ENCODE data around the gene NAPG.
"Not testable (repeated sequence)": the region's sequence is repeated elsewhere in the genome, so short reads cannot be mapped to it uniquely, and the experiment has no call there.

The NAPG gene

GRCh38 chr18:10525697-10526560, at the start of gene NAPG:
Gene NAPG, plus strand, starts transcription at chr18:10526027. Its CDS starts 76 bp downstream, at chr18:10526103.
- DNase-seq, result peak; percentile 93 to 94

GRCh38 chr18:10476338-10476791, 49.5 kb upstream of the NAPG start:
- no peak for DNase-seq

- no peak for DNase-seq
These were observed 48.5 kb upstream of the NAPG start for GRCh38 chr18:10477121-10477862.

- no peak for DNase-seq
These were observed 48.0 kb upstream of the NAPG start for GRCh38 chr18:10477863-10478260.

GRCh38 chr18:10481831-10482230, 44.0 kb upstream of the NAPG start:
- DNase-seq, result no peak

- no peak for DNase-seq
These were observed 43.4 kb upstream of the NAPG start for GRCh38 chr18:10482363-10482984.

- peak in 1 of 2 donors; percentile 34 for DNase-seq
These were observed 42.6 kb upstream of the NAPG start for GRCh38 chr18:10482985-10483949.

GRCh38 chr18:10485475-10485874, 40.4 kb upstream of the NAPG start:
- no peak for DNase-seq

GRCh38 chr18:10486362-10486761, 39.5 kb upstream of the NAPG start:
- no peak for DNase-seq

GRCh38 chr18:10487154-10487553, 38.7 kb upstream of the NAPG start:
- DNase-seq, result no peak

- no peak for DNase-seq
These were observed 37.8 kb upstream of the NAPG start for GRCh38 chr18:10488017-10488416.

- peak; percentile 53 to 79 for DNase-seq
These were observed 35.2 kb upstream of the NAPG start for GRCh38 chr18:10490401-10491165.

GRCh38 chr18:10495936-10496335, 29.9 kb upstream of the NAPG start:
- DNase-seq, result no peak

- DNase-seq, result no peak
These were observed 28.5 kb upstream of the NAPG start for GRCh38 chr18:10497206-10497749.

GRCh38 chr18:10499230-10499629, 26.6 kb upstream of the NAPG start:
- DNase-seq, result peak in 1 of 2 donors; percentile 21

GRCh38 chr18:10500038-10500437, 25.8 kb upstream of the NAPG start:
- no peak for DNase-seq

GRCh38 chr18:10504723-10505122, 21.1 kb upstream of the NAPG start:
- no peak for DNase-seq

GRCh38 chr18:10505892-10506291, 19.9 kb upstream of the NAPG start:
- not testable (repeated sequence) for DNase-seq

- DNase-seq, result no peak
These were observed 17.2 kb upstream of the NAPG start for GRCh38 chr18:10508591-10508990.

- no peak for DNase-seq
These were observed 14.6 kb upstream of the NAPG start for GRCh38 chr18:10511236-10511635.

- DNase-seq, result no peak
These were observed 11.7 kb upstream of the NAPG start for GRCh38 chr18:10514082-10514481.
